Measurements from ENCODE around the gene RHPN2.
"Not testable (repeated sequence)": the region's sequence is repeated elsewhere in the genome, so short reads cannot be mapped to it uniquely, and the experiment has no call there.

The RHPN2 gene

DNA sequence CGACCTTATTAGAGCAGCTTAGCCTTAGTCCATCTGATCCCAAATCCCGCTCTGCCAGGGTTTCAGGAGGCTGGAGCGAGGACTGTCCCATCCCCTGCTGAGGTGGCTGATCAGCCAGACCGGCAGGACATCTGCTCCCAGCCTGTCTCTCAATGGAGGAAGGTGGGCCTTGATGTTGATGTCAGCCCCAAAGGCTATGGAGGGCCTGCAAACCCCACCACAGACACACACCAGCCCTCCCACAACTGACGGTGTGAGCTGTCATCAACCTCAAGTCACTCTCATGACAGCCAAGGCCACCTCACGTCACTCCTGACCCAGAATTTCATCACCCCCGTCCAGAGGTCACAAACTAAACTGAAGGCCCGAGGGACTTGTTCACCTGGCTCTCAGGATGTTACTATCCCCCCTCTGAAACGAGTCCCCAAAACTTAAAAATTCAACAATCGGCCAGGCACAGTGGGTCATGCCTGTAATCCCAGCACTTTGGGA lies 25.5 kb downstream of the RHPN2 start:
- no peak overlapping the region for H3K27ac ChIP-seq (replicated peaks)
- TF ChIP-seq CTCF (IDR thresholded peaks at IDR 0.05; ENCODE audit: insufficient read depth, low read length): no peak
- no peak for TF ChIP-seq POLR2AphosphoS5 (IDR thresholded peaks at IDR 0.05; ENCODE audit: low read depth)
- no peak for TF ChIP-seq GABPA (IDR thresholded peaks at IDR 0.05; ENCODE audit: low read depth)
- TF ChIP-seq SPI1 (IDR thresholded peaks at IDR 0.05; ENCODE audit: borderline replicate concordance, low read depth): no peak
- TF ChIP-seq, protein P1, sequence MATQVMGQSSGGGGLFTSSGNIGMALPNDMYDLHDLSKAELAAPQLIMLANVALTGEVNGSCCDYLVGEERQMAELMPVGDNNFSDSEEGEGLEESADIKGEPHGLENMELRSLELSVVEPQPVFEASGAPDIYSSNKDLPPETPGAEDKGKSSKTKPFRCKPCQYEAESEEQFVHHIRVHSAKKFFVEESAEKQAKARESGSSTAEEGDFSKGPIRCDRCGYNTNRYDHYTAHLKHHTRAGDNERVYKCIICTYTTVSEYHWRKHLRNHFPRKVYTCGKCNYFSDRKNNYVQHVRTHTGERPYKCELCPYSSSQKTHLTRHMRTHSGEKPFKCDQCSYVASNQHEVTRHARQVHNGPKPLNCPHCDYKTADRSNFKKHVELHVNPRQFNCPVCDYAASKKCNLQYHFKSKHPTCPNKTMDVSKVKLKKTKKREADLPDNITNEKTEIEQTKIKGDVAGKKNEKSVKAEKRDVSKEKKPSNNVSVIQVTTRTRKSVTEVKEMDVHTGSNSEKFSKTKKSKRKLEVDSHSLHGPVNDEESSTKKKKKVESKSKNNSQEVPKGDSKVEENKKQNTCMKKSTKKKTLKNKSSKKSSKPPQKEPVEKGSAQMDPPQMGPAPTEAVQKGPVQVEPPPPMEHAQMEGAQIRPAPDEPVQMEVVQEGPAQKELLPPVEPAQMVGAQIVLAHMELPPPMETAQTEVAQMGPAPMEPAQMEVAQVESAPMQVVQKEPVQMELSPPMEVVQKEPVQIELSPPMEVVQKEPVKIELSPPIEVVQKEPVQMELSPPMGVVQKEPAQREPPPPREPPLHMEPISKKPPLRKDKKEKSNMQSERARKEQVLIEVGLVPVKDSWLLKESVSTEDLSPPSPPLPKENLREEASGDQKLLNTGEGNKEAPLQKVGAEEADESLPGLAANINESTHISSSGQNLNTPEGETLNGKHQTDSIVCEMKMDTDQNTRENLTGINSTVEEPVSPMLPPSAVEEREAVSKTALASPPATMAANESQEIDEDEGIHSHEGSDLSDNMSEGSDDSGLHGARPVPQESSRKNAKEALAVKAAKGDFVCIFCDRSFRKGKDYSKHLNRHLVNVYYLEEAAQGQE (IDR thresholded peaks at IDR 0.05; ENCODE audit: insufficient replicate concordance, low read depth): no peak

DNA sequence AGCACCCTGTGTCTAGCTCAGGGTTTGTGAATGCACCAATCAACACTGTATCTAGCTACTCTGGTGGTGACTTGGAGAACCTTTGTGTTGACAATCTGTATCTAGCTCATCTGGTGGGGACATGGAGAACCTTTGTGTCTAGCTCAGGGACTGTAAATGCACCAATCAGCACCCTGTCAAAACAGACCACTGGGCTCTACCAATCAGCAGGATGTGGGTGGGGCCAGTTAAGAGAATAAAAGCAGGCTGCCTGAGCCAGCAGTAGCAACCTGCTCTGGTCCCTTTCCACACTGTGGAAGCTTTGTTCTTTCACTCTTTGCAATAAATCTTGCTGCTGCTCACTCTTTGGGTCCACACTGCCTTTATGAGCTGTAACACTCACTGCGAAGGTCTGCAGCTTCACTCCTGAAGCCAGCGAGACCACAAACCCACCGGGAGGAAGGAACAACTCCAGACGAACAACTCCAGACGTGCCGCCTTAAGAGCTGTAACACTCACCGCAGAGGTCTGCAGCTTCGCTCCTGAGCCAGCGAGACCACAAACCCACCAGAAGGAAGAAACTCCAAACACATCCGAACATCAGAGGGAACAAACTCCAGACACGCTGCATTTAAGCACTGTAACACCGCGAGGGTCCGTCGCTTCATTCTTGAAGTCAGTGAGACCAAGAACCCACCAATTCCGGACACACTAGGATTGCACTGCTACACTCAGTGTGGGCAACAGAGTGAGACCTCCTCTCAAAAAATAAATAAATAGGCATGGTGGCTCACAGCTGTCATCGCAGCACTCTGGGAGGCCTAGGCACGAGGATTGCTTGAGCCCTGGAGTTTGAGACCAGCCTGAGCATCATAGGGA lies 27.3 kb downstream of the RHPN2 start:
- not testable (repeated sequence) for H3K27me3 ChIP-seq (ENCODE audit: insufficient read depth, poor library complexity, severe bottlenecking); H3K27ac ChIP-seq (replicated peaks); H3K4me3 ChIP-seq (replicated peaks; ENCODE audit: insufficient read depth, low read length)
- DNase-seq (ENCODE audit: low read depth in 1 of 2, low spot score in 1 of 2): peak in 1 of 2 experiments; percentile 42

More for the DNA sequence above, 25.5 kb downstream of the RHPN2 start:
- no peak for DNase-seq (ENCODE audit: low read depth in 1 of 2, low spot score in 1 of 2)
- no peak overlapping the region for H3K4me3 ChIP-seq (replicated peaks; ENCODE audit: insufficient read depth, low read length)
- no peaks in the 10 kb centered on the region for H3K27me3 ChIP-seq (ENCODE audit: insufficient read depth, poor library complexity, severe bottlenecking)

- not testable (repeated sequence) for H3K27ac ChIP-seq (replicated peaks); DNase-seq (ENCODE audit: low read depth in 1 of 2, low spot score in 1 of 2)
These were observed 28.1 kb downstream of the RHPN2 start for GRCh38 chr19:33036370-33037167.

GRCh38 chr19:33035461-33035860 lies 29.2 kb downstream of the RHPN2 start:
- TF ChIP-seq GABPA (IDR thresholded peaks at IDR 0.05; ENCODE audit: low read depth): no peak
- no peak overlapping the region for H3K4me3 ChIP-seq (replicated peaks; ENCODE audit: insufficient read depth, low read length)
- no peak overlapping the region for H3K27ac ChIP-seq (replicated peaks)
- H3K27me3 ChIP-seq (ENCODE audit: insufficient read depth, poor library complexity, severe bottlenecking): no peaks in the 10 kb centered on the region
- DNase-seq (ENCODE audit: low read depth in 1 of 2, low spot score in 1 of 2): no peak

More at GRCh38 chr19:33036370-33037167, 28.1 kb downstream of the RHPN2 start:
- H3K27me3 ChIP-seq (ENCODE audit: insufficient read depth, poor library complexity, severe bottlenecking); H3K4me3 ChIP-seq (replicated peaks; ENCODE audit: insufficient read depth, low read length): not testable (repeated sequence)

DNA sequence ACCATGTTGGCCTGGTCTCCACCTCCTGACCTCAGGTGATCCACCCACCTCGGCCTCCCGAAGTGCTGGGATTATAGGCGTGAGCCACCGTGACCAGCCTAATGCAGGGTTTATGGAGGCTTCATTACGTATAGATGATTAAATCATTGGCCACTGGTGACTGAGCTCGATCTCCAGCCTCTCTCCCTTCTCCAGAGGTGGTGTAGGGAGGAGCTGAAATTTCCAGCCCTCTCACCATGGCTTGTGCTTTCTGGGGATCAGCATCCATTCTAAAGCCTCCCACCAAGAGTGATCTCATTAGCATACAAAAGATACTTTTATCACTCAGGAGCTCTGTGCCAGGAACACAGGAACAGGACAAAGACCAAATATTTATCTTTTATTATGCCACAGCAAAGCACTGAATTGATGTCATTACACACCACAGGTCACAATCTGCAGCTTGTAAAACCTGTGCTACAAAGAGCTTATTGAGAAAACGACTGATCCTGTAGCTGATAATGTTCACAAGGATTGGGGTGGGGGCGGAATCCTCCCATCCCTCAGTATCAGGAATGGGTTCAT lies 32.4 kb downstream of the RHPN2 start:
- DNase-seq (ENCODE audit: low read depth in 1 of 2, low spot score in 1 of 2): no peak
- Histone ChIP-seq H3K4me3 (replicated peaks; ENCODE audit: insufficient read depth, low read length) (no peak overlapping the region), H3K27ac (replicated peaks) (no peak overlapping the region), H3K27me3 (ENCODE audit: insufficient read depth, poor library complexity, severe bottlenecking) (no peaks in the 10 kb centered on the region)
- TF ChIP-seq SPI1 (IDR thresholded peaks at IDR 0.05; ENCODE audit: borderline replicate concordance, low read depth): no peak
- no peak for TF ChIP-seq CTCF (IDR thresholded peaks at IDR 0.05; ENCODE audit: insufficient read depth, low read length)
- no peak for TF ChIP-seq GABPA (IDR thresholded peaks at IDR 0.05; ENCODE audit: low read depth)
- no peak for TF ChIP-seq POLR2AphosphoS5 (IDR thresholded peaks at IDR 0.05; ENCODE audit: low read depth)
- TF ChIP-seq, protein P1 (IDR thresholded peaks at IDR 0.05; ENCODE audit: insufficient replicate concordance, low read depth): no peak
